H9 (cell line): ENCODE data around the gene COQ8B. TPM values are rescaled to one million over a fixed set of nuclear protein-coding genes. Genes with fewer than 3 reads are reported as not detected.

ENCODE experiments used
- DNase-seq: peaks from one replicate; pipeline ENCODE4 v3.0.0-alpha.2; 2017
- H2AFZ ChIP-seq: one replicate; pipeline ENCODE4 v1.6.1; 2013; ENCODE audit warnings: mild to moderate bottlenecking, low read length, control low read depth, moderate library complexity
- H2AK5ac ChIP-seq: 2 replicates; pipeline ENCODE4 v1.6.1; 2013; ENCODE audit warnings: low read length, control low read depth, mixed read lengths; ENCODE audit not compliant: insufficient read length
- H2BK120ac ChIP-seq: one replicate; pipeline ENCODE4 v1.6.1; 2013; ENCODE audit warnings: low read depth, mild to moderate bottlenecking, low read length, control low read depth, inconsistent platforms; ENCODE audit not compliant: poor library complexity, severe bottlenecking
- H2BK12ac ChIP-seq: 2 replicates; pipeline ENCODE4 v1.6.1; 2013; ENCODE audit warnings: low read length, control low read depth, mixed read lengths, low read depth; ENCODE audit not compliant: insufficient read length
- H2BK15ac ChIP-seq: 2 replicates; pipeline ENCODE4 v1.6.1; 2013; ENCODE audit warnings: low read depth, low read length, control low read depth
- H2BK20ac ChIP-seq: one replicate; pipeline ENCODE4 v1.6.1; 2013; ENCODE audit warnings: low read depth, mild to moderate bottlenecking, low read length, control low read depth, inconsistent platforms; ENCODE audit not compliant: poor library complexity, severe bottlenecking
- H2BK5ac ChIP-seq: 2 replicates; pipeline ENCODE4 v1.6.1; 2013; ENCODE audit warnings: low read length, control low read depth, mixed read lengths; ENCODE audit not compliant: insufficient read length
- H3K14ac ChIP-seq: 2 replicates; pipeline ENCODE4 v1.6.1; 2013; ENCODE audit warnings: low read length, control low read depth; ENCODE audit not compliant: insufficient read depth
- H3K18ac ChIP-seq: 2 replicates; pipeline ENCODE4 v1.6.1; 2013; ENCODE audit warnings: low read depth, mild to moderate bottlenecking, mixed read lengths, low read length, control low read depth; ENCODE audit not compliant: insufficient read length
- H3K23ac ChIP-seq: 2 replicates; pipeline ENCODE4 v1.6.1; 2013; ENCODE audit warnings: low read length, control low read depth, mixed read lengths, low read depth; ENCODE audit not compliant: insufficient read length
- H3K23me2 ChIP-seq: 2 replicates; pipeline ENCODE4 v1.6.1; 2013; ENCODE audit warnings: low read depth, mild to moderate bottlenecking, mixed read lengths, low read length, control low read depth; ENCODE audit not compliant: insufficient read length, poor library complexity, severe bottlenecking
- H3K27ac ChIP-seq: 2 replicates; pipeline ENCODE4 v1.5.1; 2013; ENCODE audit warnings: low read length, control low read depth, mixed read lengths, low read depth; ENCODE audit not compliant: insufficient read length
- H3K27me3 ChIP-seq: 2 replicates; pipeline ENCODE4 v1.6.1; 2013; ENCODE audit warnings: low read length, control low read depth, inconsistent platforms; ENCODE audit not compliant: insufficient read depth
- H3K4ac ChIP-seq: 2 replicates; pipeline ENCODE4 v1.6.1; 2013; ENCODE audit warnings: low read depth, mild to moderate bottlenecking, control low read depth, inconsistent platforms, low read length, moderate library complexity
- H3K4me1 ChIP-seq: 2 replicates; pipeline ENCODE4 v1.6.1; 2013; ENCODE audit warnings: low read length, control low read depth, inconsistent platforms; ENCODE audit not compliant: insufficient read depth
- H3K4me2 ChIP-seq: 2 replicates; pipeline ENCODE4 v1.6.1; 2013; ENCODE audit warnings: low read length, control low read depth, mixed read lengths; ENCODE audit not compliant: insufficient read length, insufficient read depth
- H3K56ac ChIP-seq: 2 replicates; pipeline ENCODE4 v1.6.1; 2013; ENCODE audit warnings: low read depth, mild to moderate bottlenecking, mixed read lengths, low read length, control low read depth; ENCODE audit not compliant: insufficient read length
- H3K79me1 ChIP-seq: 2 replicates; pipeline ENCODE4 v1.6.1; 2013; ENCODE audit warnings: low read depth, mild to moderate bottlenecking, moderate library complexity, low read length, control low read depth, inconsistent platforms; ENCODE audit not compliant: insufficient read depth, poor library complexity, severe bottlenecking
- H3K79me2 ChIP-seq: 2 replicates; pipeline ENCODE4 v1.6.1; 2013; ENCODE audit warnings: low read length, control low read depth, inconsistent platforms; ENCODE audit not compliant: insufficient read depth
- H3K9ac ChIP-seq: 2 replicates; pipeline ENCODE4 v1.6.1; 2013; ENCODE audit warnings: low read length, control low read depth, mixed read lengths; ENCODE audit not compliant: insufficient read length; ENCODE audit errors: extremely low read depth
- H3K9me3 ChIP-seq: one replicate; pipeline ENCODE4 v1.6.1; 2013; ENCODE audit warnings: low read depth, low read length, inconsistent platforms; ENCODE audit not compliant: control insufficient read depth
- H3T11ph ChIP-seq: one replicate; pipeline ENCODE4 v1.6.1; 2013; ENCODE audit warnings: mild to moderate bottlenecking, low read length, control low read depth, inconsistent platforms
- H4K20me1 ChIP-seq: one replicate; pipeline ENCODE4 v1.6.1; 2013; ENCODE audit not compliant: control insufficient read depth, insufficient read length, insufficient read depth
- H4K5ac ChIP-seq: 2 replicates; pipeline ENCODE4 v1.6.1; 2013; ENCODE audit warnings: low read depth, mild to moderate bottlenecking, mixed read lengths, low read length, control low read depth; ENCODE audit not compliant: insufficient read length
- H4K8ac ChIP-seq: replicated peaks from 2 replicates; pipeline ENCODE4 v1.6.1; 2013; ENCODE audit warnings: low read length, control low read depth, mixed read lengths, low read depth; ENCODE audit not compliant: insufficient read length
- H4K91ac ChIP-seq: 2 replicates; pipeline ENCODE4 v1.6.1; 2013; ENCODE audit warnings: low read depth, mild to moderate bottlenecking, moderate library complexity, mixed read lengths, low read length, control low read depth; ENCODE audit not compliant: insufficient read length
- H3K27ac Mint-ChIP-seq, 3 experiments: 2 replicates in 2 of 3; 3 replicates in 1 of 3; pipeline ENCODE4 v1.8.0; 2020 to 2021; ENCODE audit warnings: mixed read lengths in 3 of 3, mild to moderate bottlenecking in 1 of 3, moderate library complexity in 1 of 3
- H3K27me3 Mint-ChIP-seq: 2 replicates; pipeline ENCODE4 v1.8.0; 2021; ENCODE audit warnings: low read depth, mild to moderate bottlenecking, moderate library complexity, mixed read lengths
- H3K36me3 Mint-ChIP-seq, 3 experiments: 2 replicates in 2 of 3; 3 replicates in 1 of 3; pipeline ENCODE4 v1.8.0; 2020 to 2021; ENCODE audit warnings: low read depth in 3 of 3, mixed read lengths in 3 of 3; ENCODE audit not compliant: insufficient read depth in 1 of 3
- H3K4me1 Mint-ChIP-seq, 2 experiments: 2 replicates each; pipeline ENCODE4 v1.8.0; 2020; ENCODE audit warnings: mixed read lengths in 2 of 2
- H3K4me3 Mint-ChIP-seq, 2 experiments: 2 replicates in 1 of 2; 3 replicates in 1 of 2; pipeline ENCODE4 v1.8.0; 2020 to 2021; ENCODE audit warnings: mild to moderate bottlenecking in 2 of 2, mixed read lengths in 2 of 2, moderate library complexity in 1 of 2
- H3K9me3 Mint-ChIP-seq, 2 experiments: 2 replicates in 1 of 2; 3 replicates in 1 of 2; pipeline ENCODE4 v1.8.0; 2020; ENCODE audit warnings: mild to moderate bottlenecking in 2 of 2, mixed read lengths in 2 of 2, moderate library complexity in 1 of 2
- WGBS: extraction: QIAGEN DNeasy Blood & Tissue Kit; methylation state at CpG from one replicate; pipeline ENCODE4 v1.1.7; 2013; ENCODE audit warnings: missing lambda C conversion rate, low lambda C conversion rate, mixed read lengths; ENCODE audit not compliant: insufficient read length; ENCODE audit errors: extremely low coverage; 5-methylcytosine and 5-hydroxymethylcytosine counted together
- total RNA-seq: library from RNA; stranded (reverse); gene quantifications from 2 replicates; pipeline ENCODE4 v1.2.1, GENCODE V29; 2021
- TF ChIP-seq, protein P1 (sequence below): fragments of 200-600 bp; sonication (generic); conservative IDR thresholded peaks from 3 replicates; pipeline ENCODE4 v1.8.0; 2021; ENCODE audit warnings: antibody characterized with exemption, mild to moderate bottlenecking

COQ8B gene
- total RNA-seq, 1 experiment from 2014 or later: 40.5 TPM

- H3K18ac ChIP-seq: no peak overlapping the region
- no peak overlapping the region for H3K27ac ChIP-seq
- no peaks in the 10 kb centered on the region for H3K4me1 ChIP-seq
- H3K36me3 Mint-ChIP-seq: no peaks in the 10 kb centered on the region; a peak in 1 of 7 replicates
- H3K27me3 Mint-ChIP-seq: peaks cover 19% of the 10 kb centered on the region
- H2BK120ac ChIP-seq: no peak overlapping the region
- H3K56ac ChIP-seq: no peak overlapping the region
- H4K91ac ChIP-seq: no peak overlapping the region
- no peak overlapping the region for H3K27ac Mint-ChIP-seq
- H3K23ac ChIP-seq: no peak overlapping the region
- WGBS: no CpG with 5 or more reads among the region's 1 CpG
- H3K23me2 ChIP-seq: no peaks in the 10 kb centered on the region
- no peaks in the 10 kb centered on the region for H3K9me3 Mint-ChIP-seq
- no peak overlapping the region for H2BK15ac ChIP-seq
- H3K9ac ChIP-seq: no peak overlapping the region
- no peak for DNase-seq
- H3K4me2 ChIP-seq: no peak overlapping the region
- H4K5ac ChIP-seq: no peak overlapping the region
- no peak overlapping the region for H2BK20ac ChIP-seq
- H3K4me1 Mint-ChIP-seq: peaks cover 5 to 13% of the 10 kb centered on the region in 2 experiments
- no peaks in the 10 kb centered on the region; the same call in 1 of the 2 replicates for H3K27me3 ChIP-seq
- H4K8ac ChIP-seq: no peak overlapping the region
- no peaks in the 10 kb centered on the region for H3K9me3 ChIP-seq
- no peak overlapping the region for H3T11ph ChIP-seq
- no peaks in the 10 kb centered on the region for H3K79me2 ChIP-seq
- H2AFZ ChIP-seq: no peak overlapping the region
- H3K4ac ChIP-seq: no peak overlapping the region
- no peak overlapping the region for H2BK12ac ChIP-seq
- no peak overlapping the region for H3K14ac ChIP-seq
- H2AK5ac ChIP-seq: no peak overlapping the region
- no peak overlapping the region for H2BK5ac ChIP-seq
- H4K20me1 ChIP-seq: no peaks in the 10 kb centered on the region
- H3K4me3 Mint-ChIP-seq: no peak overlapping the region; a peak in 1 of 5 replicates
- TF ChIP-seq, protein P1, sequence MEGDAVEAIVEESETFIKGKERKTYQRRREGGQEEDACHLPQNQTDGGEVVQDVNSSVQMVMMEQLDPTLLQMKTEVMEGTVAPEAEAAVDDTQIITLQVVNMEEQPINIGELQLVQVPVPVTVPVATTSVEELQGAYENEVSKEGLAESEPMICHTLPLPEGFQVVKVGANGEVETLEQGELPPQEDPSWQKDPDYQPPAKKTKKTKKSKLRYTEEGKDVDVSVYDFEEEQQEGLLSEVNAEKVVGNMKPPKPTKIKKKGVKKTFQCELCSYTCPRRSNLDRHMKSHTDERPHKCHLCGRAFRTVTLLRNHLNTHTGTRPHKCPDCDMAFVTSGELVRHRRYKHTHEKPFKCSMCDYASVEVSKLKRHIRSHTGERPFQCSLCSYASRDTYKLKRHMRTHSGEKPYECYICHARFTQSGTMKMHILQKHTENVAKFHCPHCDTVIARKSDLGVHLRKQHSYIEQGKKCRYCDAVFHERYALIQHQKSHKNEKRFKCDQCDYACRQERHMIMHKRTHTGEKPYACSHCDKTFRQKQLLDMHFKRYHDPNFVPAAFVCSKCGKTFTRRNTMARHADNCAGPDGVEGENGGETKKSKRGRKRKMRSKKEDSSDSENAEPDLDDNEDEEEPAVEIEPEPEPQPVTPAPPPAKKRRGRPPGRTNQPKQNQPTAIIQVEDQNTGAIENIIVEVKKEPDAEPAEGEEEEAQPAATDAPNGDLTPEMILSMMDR: no peak
- H3K79me1 ChIP-seq: no peaks in the 10 kb centered on the region
These were observed 55.1 kb downstream of the COQ8B start for GRCh38 chr19:40661616-40662015.
